ENCODE results near the gene PIK3C2G.

PIK3C2G gene

DNA sequence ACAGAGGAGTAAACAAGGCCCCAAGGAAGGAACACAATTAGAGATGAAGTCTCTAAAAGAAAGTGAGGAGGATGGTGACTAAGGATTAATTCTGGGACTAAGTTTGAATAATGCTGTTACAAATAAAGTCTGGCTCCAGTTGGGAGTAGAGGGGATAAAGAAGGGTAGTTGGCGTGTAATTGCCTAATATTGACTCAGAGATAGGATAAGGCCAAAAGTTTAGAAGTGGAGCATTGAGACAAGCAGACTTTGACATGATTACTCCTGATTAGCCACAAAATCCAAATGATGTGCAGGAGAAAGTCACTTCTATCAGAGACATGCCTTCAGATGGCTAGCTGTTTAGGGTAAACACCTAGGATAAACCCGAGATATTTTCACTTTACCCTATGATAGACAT, 368.1 kb downstream of the PIK3C2G start:
- Histone ChIP-seq H3K9me3 (ENCODE audit: control insufficient read depth in 2 of 2, low read length in 2 of 2) (peaks cover 0 to 6% of the 10 kb centered on the region in 2 donors), H3K9ac (ENCODE audit: low read length in 2 of 2) (no peak overlapping the region), H3K27ac (ENCODE audit: low read length) (no peak overlapping the region), H3K4me1 (ENCODE audit: control insufficient read depth, insufficient read depth, low read length) (no peaks in the 10 kb centered on the region), H3K27me3 (ENCODE audit: control insufficient read depth in 1 of 2, insufficient read depth in 2 of 2, low read length in 2 of 2) (no peaks in the 10 kb centered on the region), H3K36me3 (ENCODE audit: control insufficient read depth in 2 of 2, insufficient read depth in 2 of 2, low read length in 2 of 2) (no peaks in the 10 kb centered on the region), H3K4me3 (ENCODE audit: low read length in 2 of 2) (no peak overlapping the region)

DNA sequence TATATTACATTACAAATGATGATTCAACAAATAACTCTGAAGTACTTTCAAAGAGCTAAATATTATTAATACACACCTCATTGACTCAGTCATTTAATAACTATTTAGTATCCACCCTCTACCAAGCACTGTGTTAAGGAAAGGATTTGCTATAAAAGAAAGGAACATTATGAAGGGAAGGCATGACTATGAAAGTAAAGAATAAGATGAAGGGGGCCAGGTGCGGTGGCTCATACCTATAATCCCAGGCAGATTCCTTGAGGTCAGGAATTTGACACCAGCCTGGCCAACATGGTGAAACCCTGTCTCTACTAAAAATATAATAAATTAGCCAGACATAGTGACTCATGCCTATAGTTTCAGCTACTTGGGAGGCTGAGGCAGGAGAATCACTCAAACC, 368.6 kb downstream of the PIK3C2G start:
- Histone ChIP-seq H3K27ac (ENCODE audit: low read length) (no peak overlapping the region), H3K4me3 (ENCODE audit: low read length in 2 of 2) (no peak overlapping the region), H3K9ac (ENCODE audit: low read length in 2 of 2) (no peak overlapping the region), H3K36me3 (ENCODE audit: control insufficient read depth in 2 of 2, insufficient read depth in 2 of 2, low read length in 2 of 2) (no peaks in the 10 kb centered on the region), H3K27me3 (ENCODE audit: control insufficient read depth in 1 of 2, insufficient read depth in 2 of 2, low read length in 2 of 2) (no peaks in the 10 kb centered on the region), H3K9me3 (ENCODE audit: control insufficient read depth in 2 of 2, low read length in 2 of 2) (peaks cover 0 to 6% of the 10 kb centered on the region in 2 donors), H3K4me1 (ENCODE audit: control insufficient read depth, insufficient read depth, low read length) (no peaks in the 10 kb centered on the region)

DNA sequence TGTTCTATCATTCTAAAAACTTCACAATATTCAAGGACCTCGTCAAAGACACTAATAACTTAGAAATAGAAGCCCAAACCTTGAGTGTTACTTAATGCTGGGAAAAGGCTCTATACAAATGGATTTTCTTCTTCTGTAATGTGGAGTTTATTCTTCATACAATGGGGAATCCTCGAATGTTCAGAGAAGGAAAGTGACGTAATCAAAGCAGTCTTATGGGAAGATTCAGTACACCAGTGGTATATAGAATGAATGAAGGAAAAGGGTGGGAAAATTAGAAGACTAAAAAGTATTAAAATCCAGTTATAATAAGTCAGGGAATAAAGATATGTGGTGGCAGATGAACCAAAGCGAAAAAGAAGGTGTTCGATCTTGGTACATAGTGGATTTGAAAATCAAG, 370.0 kb downstream of the PIK3C2G start:
- H3K9me3 ChIP-seq (ENCODE audit: control insufficient read depth in 2 of 2, low read length in 2 of 2) = peaks cover 0 to 5% of the 10 kb centered on the region in 2 donors
- no peak overlapping the region for H3K27ac ChIP-seq (ENCODE audit: low read length)
- H3K4me1 ChIP-seq (ENCODE audit: control insufficient read depth, insufficient read depth, low read length) = no peaks in the 10 kb centered on the region
- H3K27me3 ChIP-seq (ENCODE audit: control insufficient read depth in 1 of 2, insufficient read depth in 2 of 2, low read length in 2 of 2) = no peaks in the 10 kb centered on the region
- H3K4me3 ChIP-seq (ENCODE audit: low read length in 2 of 2) = no peak overlapping the region
- no peak overlapping the region for H3K9ac ChIP-seq (ENCODE audit: low read length in 2 of 2)
- H3K36me3 ChIP-seq (ENCODE audit: control insufficient read depth in 2 of 2, insufficient read depth in 2 of 2, low read length in 2 of 2) = no peaks in the 10 kb centered on the region

DNA sequence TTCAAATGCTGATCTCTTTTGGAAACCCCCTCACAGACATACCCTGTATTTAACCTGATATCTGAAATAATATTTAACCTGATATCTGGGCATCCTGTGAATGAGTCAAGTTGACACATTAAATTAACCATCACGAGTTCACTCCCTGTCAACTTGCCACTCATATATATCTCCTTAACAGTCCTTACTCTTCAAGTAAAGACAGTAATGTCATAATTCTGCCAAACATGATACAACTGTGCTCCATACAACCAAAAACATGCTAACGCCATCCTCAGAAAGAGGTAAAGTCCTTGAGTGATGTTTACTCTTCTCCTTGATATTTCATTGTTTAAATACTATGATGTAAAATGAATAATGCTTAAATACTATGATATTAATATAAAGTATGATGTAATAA, 371.5 kb downstream of the PIK3C2G start:
- no peaks in the 10 kb centered on the region for H3K9me3 ChIP-seq (ENCODE audit: control insufficient read depth in 2 of 2, low read length in 2 of 2)
- H3K9ac ChIP-seq (ENCODE audit: low read length in 2 of 2) = no peak overlapping the region
- no peak overlapping the region for H3K27ac ChIP-seq (ENCODE audit: low read length)
- H3K4me3 ChIP-seq (ENCODE audit: low read length in 2 of 2) = no peak overlapping the region
- no peaks in the 10 kb centered on the region for H3K36me3 ChIP-seq (ENCODE audit: control insufficient read depth in 2 of 2, insufficient read depth in 2 of 2, low read length in 2 of 2)
- H3K27me3 ChIP-seq (ENCODE audit: control insufficient read depth in 1 of 2, insufficient read depth in 2 of 2, low read length in 2 of 2) = no peaks in the 10 kb centered on the region
- H3K4me1 ChIP-seq (ENCODE audit: control insufficient read depth, insufficient read depth, low read length) = no peaks in the 10 kb centered on the region

DNA sequence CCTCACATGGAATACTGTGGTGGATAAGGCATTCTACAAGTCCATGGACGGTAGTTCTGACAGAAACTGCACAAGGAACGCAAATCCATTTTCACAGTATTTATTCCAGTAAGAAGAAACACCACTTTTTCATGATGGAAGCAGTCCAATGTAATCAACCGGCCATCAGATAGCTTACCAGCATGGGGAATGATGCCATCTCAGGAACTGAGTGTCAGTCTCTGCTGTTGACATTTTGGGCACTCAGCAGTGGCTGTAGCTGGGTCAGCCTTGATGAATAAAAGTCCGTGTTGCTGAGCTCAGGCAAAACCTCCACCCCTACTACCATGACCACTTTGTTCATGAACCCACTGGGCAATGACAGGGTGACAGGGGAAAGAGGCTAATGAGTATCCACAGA, 373.1 kb downstream of the PIK3C2G start:
- Histone ChIP-seq H3K9me3 (ENCODE audit: control insufficient read depth in 2 of 2, low read length in 2 of 2) (no peaks in the 10 kb centered on the region), H3K4me3 (ENCODE audit: low read length in 2 of 2) (no peak overlapping the region), H3K4me1 (ENCODE audit: control insufficient read depth, insufficient read depth, low read length) (no peaks in the 10 kb centered on the region), H3K27me3 (ENCODE audit: control insufficient read depth in 1 of 2, insufficient read depth in 2 of 2, low read length in 2 of 2) (no peaks in the 10 kb centered on the region), H3K36me3 (ENCODE audit: control insufficient read depth in 2 of 2, insufficient read depth in 2 of 2, low read length in 2 of 2) (no peaks in the 10 kb centered on the region), H3K9ac (ENCODE audit: low read length in 2 of 2) (no peak overlapping the region), H3K27ac (ENCODE audit: low read length) (no peak overlapping the region)

DNA sequence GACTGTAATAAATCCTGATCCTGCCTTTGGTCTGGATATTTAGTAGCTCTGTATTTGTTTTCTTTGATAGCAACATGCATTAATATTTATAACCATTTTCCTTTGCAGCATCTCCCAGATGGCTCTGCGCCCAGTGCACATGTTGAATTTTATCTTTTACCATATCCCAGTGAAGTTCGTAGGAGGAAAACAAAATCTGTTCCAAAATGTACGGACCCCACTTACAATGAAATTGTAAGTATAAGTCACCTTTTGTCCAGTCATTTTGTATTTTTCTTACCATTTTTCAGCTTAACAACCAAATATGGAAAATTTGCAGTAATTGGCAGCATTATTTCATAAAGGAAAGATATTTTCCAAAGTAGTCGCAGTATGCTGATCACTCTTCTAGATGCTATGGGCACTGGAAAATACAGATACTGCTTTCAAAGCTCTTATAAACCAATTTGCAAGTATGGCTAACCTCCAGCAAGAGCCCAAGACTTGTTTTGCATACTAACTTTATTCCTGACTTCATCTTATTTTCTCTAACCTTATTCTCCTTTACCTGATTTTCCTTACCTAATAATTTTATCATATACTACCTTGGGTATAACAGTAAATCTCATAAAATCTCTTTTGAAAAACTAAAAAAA, 379.1 kb downstream of the PIK3C2G start:
- H3K4me1 ChIP-seq (ENCODE audit: control insufficient read depth, insufficient read depth, low read length) = peaks cover 4% of the 10 kb centered on the region
- no peak overlapping the region for H3K4me3 ChIP-seq (ENCODE audit: low read length in 2 of 2)
- no peak overlapping the region for H3K9ac ChIP-seq (ENCODE audit: low read length in 2 of 2)
- no peak overlapping the region for H3K27ac ChIP-seq (ENCODE audit: low read length)
- H3K36me3 ChIP-seq (ENCODE audit: control insufficient read depth in 2 of 2, insufficient read depth in 2 of 2, low read length in 2 of 2) = no peaks in the 10 kb centered on the region
- no peaks in the 10 kb centered on the region for H3K9me3 ChIP-seq (ENCODE audit: control insufficient read depth in 2 of 2, low read length in 2 of 2)
- no peaks in the 10 kb centered on the region for H3K27me3 ChIP-seq (ENCODE audit: control insufficient read depth in 1 of 2, insufficient read depth in 2 of 2, low read length in 2 of 2)

DNA sequence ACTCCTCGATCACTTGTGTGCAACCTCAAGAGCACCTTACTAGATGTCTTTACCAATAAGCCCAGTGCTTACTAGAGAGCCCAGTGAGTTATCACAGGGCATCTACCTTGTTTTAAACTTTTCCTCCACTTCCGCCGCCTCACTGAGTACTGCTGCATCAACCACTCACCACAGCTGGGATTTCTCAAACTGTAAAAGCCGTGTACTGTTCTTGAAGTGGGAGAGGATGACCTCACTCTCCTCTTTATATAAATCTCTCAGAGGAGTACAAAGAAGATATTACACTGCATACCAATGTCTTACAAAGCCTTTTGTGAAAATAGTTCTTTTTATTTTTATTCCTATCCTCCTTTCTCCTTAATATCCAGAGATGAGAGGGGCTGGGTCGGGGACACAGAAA, 382.4 kb downstream of the PIK3C2G start:
- Histone ChIP-seq H3K4me3 (ENCODE audit: low read length in 2 of 2) (peak overlapping the region in 1 of 2 donors; percentile 24), H3K9me3 (ENCODE audit: control insufficient read depth in 2 of 2, low read length in 2 of 2) (no peaks in the 10 kb centered on the region), H3K4me1 (ENCODE audit: control insufficient read depth, insufficient read depth, low read length) (peaks cover 4% of the 10 kb centered on the region), H3K9ac (ENCODE audit: low read length in 2 of 2) (peak overlapping the region in 1 of 2 donors; percentile 29), H3K27me3 (ENCODE audit: control insufficient read depth in 1 of 2, insufficient read depth in 2 of 2, low read length in 2 of 2) (no peaks in the 10 kb centered on the region), H3K36me3 (ENCODE audit: control insufficient read depth in 2 of 2, insufficient read depth in 2 of 2, low read length in 2 of 2) (no peaks in the 10 kb centered on the region), H3K27ac (ENCODE audit: low read length) (peak overlapping the region; percentile 56)

DNA sequence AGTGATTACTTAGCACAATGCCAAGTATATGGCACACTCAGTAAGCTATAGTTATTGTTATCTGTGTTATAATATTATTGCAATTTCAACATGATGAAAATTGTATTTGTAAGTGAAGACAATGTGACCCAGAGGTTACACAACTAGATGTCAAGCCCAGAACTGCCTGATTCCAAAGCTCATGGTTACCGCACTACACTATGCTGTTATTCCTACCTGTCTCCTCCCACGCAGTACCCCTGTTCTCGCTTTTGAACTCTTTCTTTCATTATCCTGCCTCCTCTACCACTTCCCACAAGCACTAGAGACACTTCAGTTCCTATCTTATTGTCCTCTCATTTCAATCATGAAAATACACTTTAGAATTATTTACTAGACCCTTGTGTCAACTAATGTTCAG, 383.2 kb downstream of the PIK3C2G start:
- Histone ChIP-seq H3K9me3 (ENCODE audit: control insufficient read depth in 2 of 2, low read length in 2 of 2) (no peaks in the 10 kb centered on the region), H3K27me3 (ENCODE audit: control insufficient read depth in 1 of 2, insufficient read depth in 2 of 2, low read length in 2 of 2) (no peaks in the 10 kb centered on the region), H3K36me3 (ENCODE audit: control insufficient read depth in 2 of 2, insufficient read depth in 2 of 2, low read length in 2 of 2) (no peaks in the 10 kb centered on the region), H3K9ac (ENCODE audit: low read length in 2 of 2) (no peak overlapping the region), H3K27ac (ENCODE audit: low read length) (no peak overlapping the region), H3K4me1 (ENCODE audit: control insufficient read depth, insufficient read depth, low read length) (peaks cover 4% of the 10 kb centered on the region), H3K4me3 (ENCODE audit: low read length in 2 of 2) (no peak overlapping the region)

DNA sequence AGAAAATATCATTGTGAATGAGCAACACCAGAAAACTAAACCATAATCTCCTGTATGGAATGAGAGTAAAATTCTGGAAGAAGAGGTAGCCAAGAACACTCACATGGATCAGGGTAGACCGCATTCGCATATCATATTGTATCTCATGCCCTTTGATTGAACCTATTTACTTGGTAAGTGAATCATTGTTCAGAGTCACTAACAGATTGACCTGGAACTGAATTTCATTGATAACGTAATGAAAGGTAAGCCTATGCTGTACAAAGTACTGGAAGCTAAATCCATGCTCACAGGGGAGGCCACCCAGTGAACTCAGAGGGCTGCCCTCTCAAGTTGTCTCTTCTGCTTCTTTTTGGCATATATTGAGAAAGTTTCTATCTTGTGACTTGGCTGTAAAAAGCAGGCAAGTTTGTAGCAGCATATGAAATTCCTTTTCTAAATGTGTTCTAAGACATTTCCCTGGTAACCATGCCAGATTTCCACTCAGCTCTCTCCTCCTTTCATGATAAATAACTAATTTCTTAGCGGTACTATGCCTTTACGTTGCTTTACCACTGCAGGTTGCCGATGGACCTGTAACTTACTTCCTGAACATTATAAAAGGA, 385.1 kb downstream of the PIK3C2G start:
- Histone ChIP-seq H3K27ac (ENCODE audit: low read length) (no peak overlapping the region), H3K4me1 (ENCODE audit: control insufficient read depth, insufficient read depth, low read length) (peaks cover 4% of the 10 kb centered on the region), H3K9ac (ENCODE audit: low read length in 2 of 2) (no peak overlapping the region), H3K4me3 (ENCODE audit: low read length in 2 of 2) (no peak overlapping the region), H3K36me3 (ENCODE audit: control insufficient read depth in 2 of 2, insufficient read depth in 2 of 2, low read length in 2 of 2) (no peaks in the 10 kb centered on the region), H3K27me3 (ENCODE audit: control insufficient read depth in 1 of 2, insufficient read depth in 2 of 2, low read length in 2 of 2) (no peaks in the 10 kb centered on the region), H3K9me3 (ENCODE audit: control insufficient read depth in 2 of 2, low read length in 2 of 2) (no peaks in the 10 kb centered on the region)

DNA sequence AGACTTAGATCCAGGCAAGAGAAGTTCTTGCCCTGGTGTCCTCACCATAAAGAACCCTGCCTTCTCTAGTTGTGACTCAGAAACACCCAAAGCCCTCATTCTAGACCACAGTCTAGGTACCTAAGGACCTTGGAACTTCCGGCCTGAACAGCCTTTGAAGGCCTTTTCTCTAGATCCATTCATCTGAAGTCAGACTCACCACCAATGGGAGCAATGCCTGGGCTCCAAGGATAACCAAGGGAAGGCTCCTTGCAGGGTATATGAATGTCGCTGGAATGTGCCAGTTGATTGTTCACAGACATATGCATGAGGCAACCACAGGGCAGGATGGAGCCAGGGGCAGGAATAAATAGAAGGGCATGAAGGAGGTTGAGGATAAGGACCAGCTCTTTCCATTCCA, 390.2 kb downstream of the PIK3C2G start:
- Histone ChIP-seq H3K4me3 (ENCODE audit: low read length in 2 of 2) (no peak overlapping the region), H3K4me1 (ENCODE audit: control insufficient read depth, insufficient read depth, low read length) (no peaks in the 10 kb centered on the region), H3K9ac (ENCODE audit: low read length in 2 of 2) (no peak overlapping the region), H3K36me3 (ENCODE audit: control insufficient read depth in 2 of 2, insufficient read depth in 2 of 2, low read length in 2 of 2) (no peaks in the 10 kb centered on the region), H3K9me3 (ENCODE audit: control insufficient read depth in 2 of 2, low read length in 2 of 2) (no peaks in the 10 kb centered on the region), H3K27me3 (ENCODE audit: control insufficient read depth in 1 of 2, insufficient read depth in 2 of 2, low read length in 2 of 2) (no peaks in the 10 kb centered on the region), H3K27ac (ENCODE audit: low read length) (no peak overlapping the region)

DNA sequence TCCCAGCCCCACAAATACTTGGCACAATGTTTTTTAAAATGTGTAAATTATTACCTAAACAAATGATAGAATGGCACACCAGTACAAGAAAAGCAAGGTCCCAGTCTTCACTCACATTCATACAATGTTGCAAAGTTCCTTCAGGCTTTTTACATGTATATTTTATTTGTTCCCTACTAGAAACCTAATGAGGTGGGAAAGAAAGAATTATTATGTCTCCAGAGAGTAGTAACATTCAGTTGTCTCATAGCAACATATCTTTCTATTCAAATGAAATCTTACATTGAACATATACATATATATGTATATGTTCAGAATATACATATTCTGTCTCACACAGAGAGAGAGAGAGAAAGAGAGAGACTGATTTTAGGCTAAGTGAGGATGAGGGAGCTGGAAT, 391.3 kb downstream of the PIK3C2G start:
- no peaks in the 10 kb centered on the region for H3K27me3 ChIP-seq (ENCODE audit: control insufficient read depth in 1 of 2, insufficient read depth in 2 of 2, low read length in 2 of 2)
- no peak overlapping the region for H3K9ac ChIP-seq (ENCODE audit: low read length in 2 of 2)
- H3K4me3 ChIP-seq (ENCODE audit: low read length in 2 of 2) = no peak overlapping the region
- H3K4me1 ChIP-seq (ENCODE audit: control insufficient read depth, insufficient read depth, low read length) = no peaks in the 10 kb centered on the region
- no peaks in the 10 kb centered on the region for H3K36me3 ChIP-seq (ENCODE audit: control insufficient read depth in 2 of 2, insufficient read depth in 2 of 2, low read length in 2 of 2)
- H3K9me3 ChIP-seq (ENCODE audit: control insufficient read depth in 2 of 2, low read length in 2 of 2) = no peaks in the 10 kb centered on the region
- H3K27ac ChIP-seq (ENCODE audit: low read length) = no peak overlapping the region
